Caco-2 (cell line): Measurements from ENCODE around the gene HUS1. TPM values are rescaled to one million over a fixed set of nuclear protein-coding genes. Genes with fewer than 3 reads are reported as not detected.

ENCODE experiments used
- BruUV-seq: library from RNA; stranded (reverse); fragments of 400-500 nt; replicated peaks from 2 replicates; lab custom pipeline; 2021; lab: Mats Ljungman, UMichigan
- CTCF ChIA-PET: fragments of 300-600 bp; sonication (Branson Sonifier 250); formaldehyde crosslinking; loops from one replicate; lab custom pipeline; 2022; ENCODE audit warnings: antibody characterized with exemption; lab: Charles Lee
- POLR2A ChIA-PET: fragments of 300-600 bp; sonication (Branson Sonifier 250); formaldehyde crosslinking; loops from one replicate; lab custom pipeline; 2022; ENCODE audit warnings: antibody characterized with exemption; lab: Charles Lee
- DNase-seq, 2 experiments: peaks; one replicate each; pipeline versions ENCODE4 v3.0.0 to v3.0.0-alpha.2; 2020 to 2022
- H3K27me3 ChIP-seq: replicated peaks from 2 replicates; pipeline ENCODE4 v1.6.0; 2011; ENCODE audit warnings: low read length; ENCODE audit not compliant: control insufficient read depth, insufficient read depth
- H3K36me3 ChIP-seq: 2 replicates; pipeline ENCODE4 v1.5.1; 2011; ENCODE audit warnings: low read length; ENCODE audit not compliant: control insufficient read depth, insufficient read depth
- H3K4me1 ChIP-seq: fragments of 250-450 bp; sonication (Bioruptor Pico); 2 replicates; pipeline ENCODE4 v1.5.1; 2020; ENCODE audit warnings: mild to moderate bottlenecking
- H3K4me3 ChIP-seq: 2 replicates; pipeline ENCODE4 v1.5.1; 2011; ENCODE audit warnings: low read depth, mild to moderate bottlenecking, control low read depth, low read length
- H3K9me3 ChIP-seq: fragments of 250-450 bp; sonication (Bioruptor Pico); 2 replicates; pipeline ENCODE4 v1.5.1; 2020; ENCODE audit warnings: mild to moderate bottlenecking, moderate library complexity
- H3K27ac Mint-ChIP-seq: one replicate; pipeline ENCODE4 v1.8.0; 2022; ENCODE audit warnings: mixed read lengths; ENCODE audit not compliant: unreplicated experiment
- H3K27me3 Mint-ChIP-seq: one replicate; pipeline ENCODE4 v1.8.0; 2022; ENCODE audit warnings: mixed read lengths; ENCODE audit not compliant: insufficient read depth, unreplicated experiment
- H3K36me3 Mint-ChIP-seq: one replicate; pipeline ENCODE4 v1.8.0; 2022; ENCODE audit warnings: mild to moderate bottlenecking, mixed read lengths; ENCODE audit not compliant: insufficient read depth, unreplicated experiment
- H3K4me1 Mint-ChIP-seq: one replicate; pipeline ENCODE4 v1.8.0; 2022; ENCODE audit warnings: low read depth, mixed read lengths; ENCODE audit not compliant: unreplicated experiment
- H3K4me3 Mint-ChIP-seq: one replicate; pipeline ENCODE4 v1.8.0; 2022; ENCODE audit warnings: mild to moderate bottlenecking, moderate library complexity, mixed read lengths; ENCODE audit not compliant: unreplicated experiment
- H3K9me3 Mint-ChIP-seq: one replicate; pipeline ENCODE4 v1.8.0; 2022; ENCODE audit warnings: mixed read lengths; ENCODE audit not compliant: unreplicated experiment
- CTCF ChIP-seq, 2 experiments: fragments of 200-600 bp in 1 of 2; IDR thresholded peaks; 1 replicate in 1 of 2; 2 replicates in 1 of 2; pipeline versions ENCODE4 v1.5.1 to v1.8.0; 2011 to 2022; ENCODE audit warnings: antibody characterized with exemption in 1 of 2, control low read depth in 1 of 2, inconsistent platforms in 1 of 2, low read depth in 1 of 2, low read length in 1 of 2, mild to moderate bottlenecking in 1 of 2, moderate library complexity in 1 of 2; ENCODE audit not compliant: insufficient read depth in 1 of 2, severe bottlenecking in 1 of 2, unreplicated experiment in 1 of 2
- intact Hi-C: fragments of 100-400 bp; cut with micrococcal nuclease; formaldehyde crosslinking; loops from one replicate; pipeline ENCODE4 v1.10.0; 2022; ENCODE audit not compliant: unreplicated experiment
- total RNA-seq: library from RNA; stranded (reverse); gene quantifications from 2 replicates; pipeline ENCODE4 v1.2.3, GENCODE V29; 2022

Gene HUS1
- total RNA-seq, 1 experiment from 2014 or later = 32.3 TPM

- H3K36me3 ChIP-seq = no peaks in the 10 kb centered on the region
- no peaks in the 10 kb centered on the region for H3K4me1 Mint-ChIP-seq
- no peaks in the 10 kb centered on the region for H3K27me3 ChIP-seq
- no peaks in the 10 kb centered on the region for H3K9me3 ChIP-seq
- no peaks in the 10 kb centered on the region for H3K36me3 Mint-ChIP-seq
- H3K9me3 Mint-ChIP-seq = peaks cover 14% of the 10 kb centered on the region
- CTCF ChIA-PET = no interaction called here
- H3K4me3 Mint-ChIP-seq = no peak overlapping the region
- TF ChIP-seq CTCF (IDR thresholded peaks at IDR 0.05; ENCODE audit: insufficient read depth in 1 of 2, low read depth in 1 of 2, low read length in 1 of 2, severe bottlenecking in 1 of 2, unreplicated experiment in 1 of 2) = no peak
- BruUV-seq = no TSS peak
- H3K4me3 ChIP-seq = no peak overlapping the region
- POLR2A ChIA-PET = no interaction called here
- intact Hi-C loops = no loop called here
- peaks cover 18% of the 10 kb centered on the region for H3K27me3 Mint-ChIP-seq
- no peaks in the 10 kb centered on the region for H3K4me1 ChIP-seq
- no peak overlapping the region for H3K27ac Mint-ChIP-seq
- DNase-seq = no peak
These were observed 38.3 kb upstream of the HUS1 start for GRCh38 chr7:48017674-48018073.

- Mint-ChIP-seq H3K36me3 (no peaks in the 10 kb centered on the region), H3K4me3 (no peak overlapping the region), H3K4me1 (no peaks in the 10 kb centered on the region), H3K27ac (no peak overlapping the region), H3K27me3 (peaks cover 15% of the 10 kb centered on the region), H3K9me3 (peaks cover 14% of the 10 kb centered on the region)
- no TSS peak for BruUV-seq
- intact Hi-C loops = no loop called here
- ChIA-PET POLR2A (no interaction called here), CTCF (no interaction called here)
- H3K9me3 ChIP-seq = peaks cover 2% of the 10 kb centered on the region; the same call in 1 of the 2 replicates
- H3K27me3 ChIP-seq = no peaks in the 10 kb centered on the region
- H3K4me1 ChIP-seq = no peaks in the 10 kb centered on the region
- DNase-seq = no peak
- TF ChIP-seq CTCF (IDR thresholded peaks at IDR 0.05; ENCODE audit: insufficient read depth in 1 of 2, low read depth in 1 of 2, low read length in 1 of 2, severe bottlenecking in 1 of 2, unreplicated experiment in 1 of 2) = no peak
- H3K36me3 ChIP-seq = no peaks in the 10 kb centered on the region
- H3K4me3 ChIP-seq = no peak overlapping the region
These were observed 37.2 kb upstream of the HUS1 start for GRCh38 chr7:48016641-48017040.

- BruUV-seq = no TSS peak
- ChIA-PET CTCF (no interaction called here), POLR2A (no interaction called here)
- no peaks in the 10 kb centered on the region for H3K4me1 ChIP-seq
- peaks cover 2% of the 10 kb centered on the region; the same call in 1 of the 2 replicates for H3K9me3 ChIP-seq
- H3K4me3 Mint-ChIP-seq = no peak overlapping the region
- H3K27ac Mint-ChIP-seq = no peak overlapping the region
- H3K36me3 ChIP-seq = no peaks in the 10 kb centered on the region
- no peaks in the 10 kb centered on the region for H3K4me1 Mint-ChIP-seq
- H3K27me3 ChIP-seq = no peaks in the 10 kb centered on the region
- intact Hi-C loops = no loop called here
- H3K27me3 Mint-ChIP-seq = peaks cover 3% of the 10 kb centered on the region
- H3K9me3 Mint-ChIP-seq = no peaks in the 10 kb centered on the region
- H3K36me3 Mint-ChIP-seq = no peaks in the 10 kb centered on the region
- no peak for TF ChIP-seq CTCF (IDR thresholded peaks at IDR 0.05; ENCODE audit: insufficient read depth in 1 of 2, low read depth in 1 of 2, low read length in 1 of 2, severe bottlenecking in 1 of 2, unreplicated experiment in 1 of 2)
- H3K4me3 ChIP-seq = no peak overlapping the region
- DNase-seq = no peak
These were observed 32.5 kb upstream of the HUS1 start for GRCh38 chr7:48011951-48012350.
